Ovary (tissue), 3 donors: Measurements from ENCODE around the gene OTUD7B.

Experiments used
- CTCF ChIP-seq, 3 donors: fragments of 450-650 bp in 2 of 3; fragments of 200-600 bp in 1 of 3; IDR thresholded peaks; one replicate each; pipeline versions ENCODE4 v1.5.1 to v1.8.0; 2016 to 2022; ENCODE audit warnings: antibody characterized with exemption in 3 of 3, mild to moderate bottlenecking in 1 of 3
- EP300 ChIP-seq: sonication (generic); formaldehyde crosslinking; IDR thresholded peaks from one replicate; pipeline ENCODE4 v1.6.1; 2017; ENCODE audit warnings: antibody characterized with exemption
- donor health status: DM: no; HTN: no; CAD: no.

DNA sequence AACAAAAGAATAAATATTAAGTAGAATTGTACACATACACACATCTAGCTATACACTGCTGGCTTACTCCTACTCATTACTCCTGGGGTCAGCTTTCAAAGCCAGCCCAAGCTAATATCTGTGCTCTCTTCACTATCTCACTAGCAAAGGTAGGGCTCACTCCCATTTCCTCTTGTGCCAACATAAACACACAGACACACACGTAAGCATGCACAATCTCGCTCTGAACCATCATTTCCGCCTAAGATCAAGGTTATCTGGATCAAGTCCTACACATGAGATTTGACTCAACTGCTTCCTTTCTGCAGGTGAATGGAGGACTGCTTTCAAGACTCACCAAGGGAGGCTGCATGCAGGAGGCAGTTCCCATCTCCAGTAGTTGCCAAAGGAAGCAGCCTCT is 45.1 kb downstream of the OTUD7B start:
- TF ChIP-seq CTCF (IDR thresholded peaks at IDR 0.05), result no peak
- no peak for TF ChIP-seq EP300
